HEK293T (cell line): ENCODE measurements around the gene MGAT5B.

Source experiments
- CTCF ChIA-PET: fragments of 350-600 bp; formaldehyde crosslinking; extraction: SDS; loops from one replicate; lab custom pipeline; 2021; ENCODE audit warnings: antibody characterized with exemption, inconsistent platforms; lab: Yijun Ruan, JAX
- POLR2A ChIA-PET: fragments of 350-600 bp; formaldehyde crosslinking; extraction: SDS; loops from one replicate; lab custom pipeline; 2020; ENCODE audit warnings: antibody characterized with exemption, inconsistent platforms; lab: Yijun Ruan, JAX
- DNase-seq: peaks from one replicate; pipeline ENCODE4 v3.0.0; 2012; ENCODE audit warnings: mixed read lengths; ENCODE audit errors: extremely low spot score
- ARNT ChIP-seq: fragments of 450-650 bp; IDR thresholded peaks from 2 replicates; pipeline ENCODE4 v1.6.1; 2017; ENCODE audit warnings: mild to moderate bottlenecking
- BHLHE40 ChIP-seq: fragments of 450-650 bp; IDR thresholded peaks from 2 replicates; pipeline ENCODE4 v1.6.1; 2016; ENCODE audit warnings: mild to moderate bottlenecking, moderate library complexity, borderline replicate concordance
- CTBP1 ChIP-seq: fragments of 450-650 bp; IDR thresholded peaks from 2 replicates; pipeline ENCODE4 v1.6.1; 2016; ENCODE audit warnings: borderline replicate concordance
- ELF4 ChIP-seq: fragments of 450-650 bp; IDR thresholded peaks from 2 replicates; pipeline ENCODE4 v1.6.1; 2017; ENCODE audit warnings: antibody characterized with exemption
- FOXA1 ChIP-seq: fragments of 450-650 bp; IDR thresholded peaks from 2 replicates; pipeline ENCODE4 v1.6.1; 2016; ENCODE audit warnings: mild to moderate bottlenecking
- FOXK2 ChIP-seq: fragments of 450-650 bp; IDR thresholded peaks from 2 replicates; pipeline ENCODE4 v1.6.1; 2016; ENCODE audit warnings: mild to moderate bottlenecking
- FOXM1 ChIP-seq: fragments of 450-650 bp; IDR thresholded peaks from 2 replicates; pipeline ENCODE4 v1.6.1; 2017; ENCODE audit warnings: mild to moderate bottlenecking, borderline replicate concordance
- HDGF ChIP-seq: fragments of 450-650 bp; IDR thresholded peaks from 2 replicates; pipeline ENCODE4 v1.6.1; 2017; ENCODE audit warnings: antibody characterized with exemption, borderline replicate concordance
- L3MBTL2 ChIP-seq: fragments of 450-650 bp; conservative IDR thresholded peaks from 2 replicates; pipeline ENCODE4 v1.6.1; 2016; ENCODE audit warnings: mild to moderate bottlenecking
- LEF1 ChIP-seq: fragments of 450-650 bp; IDR thresholded peaks from 2 replicates; pipeline ENCODE4 v1.6.1; 2017; ENCODE audit warnings: mild to moderate bottlenecking, borderline replicate concordance
- NFRKB ChIP-seq: fragments of 450-650 bp; IDR thresholded peaks from 2 replicates; pipeline ENCODE4 v1.6.1; 2016; ENCODE audit warnings: mild to moderate bottlenecking, moderate library complexity
- PKNOX1 ChIP-seq: fragments of 450-650 bp; IDR thresholded peaks from 2 replicates; pipeline ENCODE4 v1.6.1; 2016
- SP1 ChIP-seq: fragments of 450-650 bp; IDR thresholded peaks from 2 replicates; pipeline ENCODE4 v1.6.1; 2017
- SUZ12 ChIP-seq: fragments of 450-650 bp; IDR thresholded peaks from 2 replicates; pipeline ENCODE4 v1.6.1; 2016; ENCODE audit warnings: mild to moderate bottlenecking
- TARDBP ChIP-seq: fragments of 450-650 bp; IDR thresholded peaks from 2 replicates; pipeline ENCODE4 v1.6.1; 2016
- ZNF384 ChIP-seq: fragments of 450-650 bp; IDR thresholded peaks from 2 replicates; pipeline ENCODE4 v1.6.1; 2016

The MGAT5B gene

GRCh38 chr17:76872221-76872873, 4.1 kb downstream of the MGAT5B start:
- CTCF ChIA-PET, result interaction anchor here (0.6 kb wide), 2 partner anchors 18 to 195 kb away, joined by 3 to 4 read pairs; no protein-coding TSS in a partner anchor
- TF ChIP-seq BHLHE40, result no peak
- no peak for TF ChIP-seq FOXA1
- no peak for TF ChIP-seq SUZ12
- TF ChIP-seq LEF1, result no peak
- no peak for TF ChIP-seq NFRKB
- TF ChIP-seq HDGF, result no peak
- no peak for DNase-seq
- POLR2A ChIA-PET, result interaction anchor here (1.8 kb wide), 1 partner anchor 216 kb away, joined by 5 read pairs; no protein-coding TSS in a partner anchor

GRCh38 chr17:76872874-76873221, 4.6 kb downstream of the MGAT5B start:
- POLR2A ChIA-PET, result no interaction called here
- DNase-seq, result no peak
- CTCF ChIA-PET, result interaction anchor here (0.6 kb wide), 1 partner anchor 195 kb away, joined by 3 read pairs; no protein-coding TSS in a partner anchor
- TF ChIP-seq TARDBP, result no peak
- no peak for TF ChIP-seq NFRKB
- no peak for TF ChIP-seq HDGF
- no peak for TF ChIP-seq ELF4
- TF ChIP-seq CTBP1, result no peak
- TF ChIP-seq FOXK2, result no peak
- no peak for TF ChIP-seq ARNT
- TF ChIP-seq SUZ12, result no peak
- no peak for TF ChIP-seq FOXM1
- TF ChIP-seq SP1, result no peak
- no peak for TF ChIP-seq L3MBTL2
- no peak for TF ChIP-seq FOXA1
- TF ChIP-seq LEF1, result no peak
- TF ChIP-seq ZNF384, result no peak

- no peak for DNase-seq
- TF ChIP-seq NFRKB (no peak), ZNF384 (no peak), FOXA1 (no peak), TARDBP (no peak), SUZ12 (no peak), SP1 (no peak), HDGF (no peak), PKNOX1 (no peak), FOXM1 (no peak)
- ChIA-PET CTCF (no interaction called here), POLR2A (no interaction called here)
Observed at GRCh38 chr17:76873856-76874255, 5.7 kb downstream of the MGAT5B start.

GRCh38 chr17:76877437-76877836, 9.2 kb downstream of the MGAT5B start:
- no peak for DNase-seq
- TF ChIP-seq HDGF (no peak), SUZ12 (no peak), FOXM1 (no peak), ZNF384 (no peak), TARDBP (no peak), LEF1 (no peak), NFRKB (no peak), ELF4 (no peak), FOXA1 (no peak), PKNOX1 (no peak), ARNT (no peak), CTBP1 (no peak), L3MBTL2 (no peak)
- ChIA-PET POLR2A (no interaction called here), CTCF (no interaction called here)

- TF ChIP-seq NFRKB, result no peak
- no peak for TF ChIP-seq L3MBTL2
- TF ChIP-seq SUZ12, result no peak
- no peak for TF ChIP-seq BHLHE40
- no peak for TF ChIP-seq PKNOX1
- TF ChIP-seq FOXK2, result no peak
- no peak for TF ChIP-seq SP1
- no peak for TF ChIP-seq FOXM1
- TF ChIP-seq ARNT, result no peak
- TF ChIP-seq ZNF384, result no peak
- ChIA-PET CTCF (no interaction called here), POLR2A (no interaction called here)
- DNase-seq, result no peak
Observed at GRCh38 chr17:76878568-76878967, 10.4 kb downstream of the MGAT5B start.

GRCh38 chr17:76879254-76879653, 11.1 kb downstream of the MGAT5B start:
- no peak for TF ChIP-seq ZNF384
- TF ChIP-seq CTBP1, result no peak
- TF ChIP-seq SUZ12, result no peak
- TF ChIP-seq TARDBP, result no peak
- TF ChIP-seq ELF4, result no peak
- no peak for TF ChIP-seq FOXM1
- TF ChIP-seq FOXK2, result no peak
- TF ChIP-seq NFRKB, result no peak
- no peak for TF ChIP-seq L3MBTL2
- TF ChIP-seq ARNT, result no peak
- TF ChIP-seq FOXA1, result no peak
- TF ChIP-seq PKNOX1, result no peak
- no peak for TF ChIP-seq SP1
- no peak for TF ChIP-seq BHLHE40
- TF ChIP-seq HDGF, result no peak
- TF ChIP-seq LEF1, result no peak
- ChIA-PET CTCF (interaction anchor here (0.6 to 0.7 kb wide), 2 partner anchors 11 to 1533 kb away, joined by 3 read pairs; partner anchors contain the start of gene MGAT5B), POLR2A (interaction anchor here (1.8 kb wide), 1 partner anchor 9 kb away, joined by 6 read pairs; no protein-coding TSS in a partner anchor)
- no peak for DNase-seq
